ENCODE measurements around the gene MBIP.

- TF ChIP-seq, protein P1, sequence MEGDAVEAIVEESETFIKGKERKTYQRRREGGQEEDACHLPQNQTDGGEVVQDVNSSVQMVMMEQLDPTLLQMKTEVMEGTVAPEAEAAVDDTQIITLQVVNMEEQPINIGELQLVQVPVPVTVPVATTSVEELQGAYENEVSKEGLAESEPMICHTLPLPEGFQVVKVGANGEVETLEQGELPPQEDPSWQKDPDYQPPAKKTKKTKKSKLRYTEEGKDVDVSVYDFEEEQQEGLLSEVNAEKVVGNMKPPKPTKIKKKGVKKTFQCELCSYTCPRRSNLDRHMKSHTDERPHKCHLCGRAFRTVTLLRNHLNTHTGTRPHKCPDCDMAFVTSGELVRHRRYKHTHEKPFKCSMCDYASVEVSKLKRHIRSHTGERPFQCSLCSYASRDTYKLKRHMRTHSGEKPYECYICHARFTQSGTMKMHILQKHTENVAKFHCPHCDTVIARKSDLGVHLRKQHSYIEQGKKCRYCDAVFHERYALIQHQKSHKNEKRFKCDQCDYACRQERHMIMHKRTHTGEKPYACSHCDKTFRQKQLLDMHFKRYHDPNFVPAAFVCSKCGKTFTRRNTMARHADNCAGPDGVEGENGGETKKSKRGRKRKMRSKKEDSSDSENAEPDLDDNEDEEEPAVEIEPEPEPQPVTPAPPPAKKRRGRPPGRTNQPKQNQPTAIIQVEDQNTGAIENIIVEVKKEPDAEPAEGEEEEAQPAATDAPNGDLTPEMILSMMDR (IDR thresholded peaks at IDR 0.05): no peak
- no peak for TF ChIP-seq POLR2A (IDR thresholded peaks at IDR 0.05)
These were observed 20.1 kb downstream of the MBIP start for GRCh38 chr14:36300337-36300736.
